ENCODE data around the gene DNM1. TPM values are rescaled to one million over a fixed set of nuclear protein-coding genes. Genes with fewer than 3 reads are reported as not detected.
A peak's percentile ranks its signal among the peaks of the same experiment; 100 is the strongest.

The DNM1 gene
- polyA plus RNA-seq, 1 of the 3 experiments (the other 2 are of a cell fraction) = 35.7 TPM

DNA sequence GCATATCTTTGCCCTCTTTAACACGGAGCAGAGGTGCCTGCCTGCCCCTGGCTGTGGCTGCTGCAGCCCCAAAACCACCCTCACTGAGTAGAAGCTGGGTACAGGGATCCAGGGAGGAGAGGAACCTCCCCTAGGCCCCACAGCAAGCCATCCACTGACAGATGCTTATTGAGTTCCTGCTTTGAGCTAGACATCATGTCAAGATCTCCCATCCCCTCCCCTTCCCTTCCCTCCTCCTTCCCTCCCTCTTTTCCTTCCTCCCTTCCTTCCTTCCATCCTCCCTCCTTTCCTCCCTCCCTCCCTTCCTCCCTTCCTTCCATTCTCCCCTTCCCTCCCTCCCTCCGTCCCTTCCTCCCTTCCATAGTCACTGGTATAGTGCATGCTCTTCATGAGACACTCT is 43.3 kb downstream of the DNM1 start:
- no peaks in the 10 kb centered on the region for H3K27me3 ChIP-seq (ENCODE audit: insufficient read depth)
- WGBS (ENCODE audit: low lambda C conversion rate) = 65% methylated on average over 2 of the region's 2 CpGs
- no peaks in the 10 kb centered on the region for H3K9me3 ChIP-seq
- peak overlapping the region; percentile 66 to 97 for H3K27ac ChIP-seq (ENCODE audit: low read depth in 2 of 2, low read length in 1 of 2)
- TF ChIP-seq MXI1 (IDR thresholded peaks at IDR 0.05; ENCODE audit: low read depth, low read length) = no peak
- TF ChIP-seq TAF1 (IDR thresholded peaks at IDR 0.05; ENCODE audit: borderline replicate concordance, low read depth, low read length) = no peak
- no peak for TF ChIP-seq JUND (IDR thresholded peaks at IDR 0.05)
- TF ChIP-seq EZH2phosphoT487 (IDR thresholded peaks at IDR 0.05; ENCODE audit: borderline replicate concordance, low read depth) = no peak
- no peak for TF ChIP-seq GATA2 (CRISPR knock-in tag; IDR thresholded peaks at IDR 0.05)
- TF ChIP-seq YY1 (IDR thresholded peaks at IDR 0.05; ENCODE audit: low read depth) = no peak
- TF ChIP-seq USF1 (IDR thresholded peaks at IDR 0.05; ENCODE audit: borderline replicate concordance, low read depth) = no peak
- TF ChIP-seq FOSL2 (IDR thresholded peaks at IDR 0.05; ENCODE audit: borderline replicate concordance, low read depth) = no peak
- no peak for TF ChIP-seq RXRA (IDR thresholded peaks at IDR 0.05; ENCODE audit: borderline replicate concordance, low read depth)
- no peak for TF ChIP-seq POLR2AphosphoS5 (IDR thresholded peaks at IDR 0.05; ENCODE audit: low read depth, low read length)
- TF ChIP-seq ELF1 (IDR thresholded peaks at IDR 0.05) = no peak
- TF ChIP-seq RFX5 (IDR thresholded peaks at IDR 0.05; ENCODE audit: low read length) = no peak
- TF ChIP-seq RAD21 (IDR thresholded peaks at IDR 0.05; ENCODE audit: low read length) = no peak
- TF ChIP-seq, protein P1, sequence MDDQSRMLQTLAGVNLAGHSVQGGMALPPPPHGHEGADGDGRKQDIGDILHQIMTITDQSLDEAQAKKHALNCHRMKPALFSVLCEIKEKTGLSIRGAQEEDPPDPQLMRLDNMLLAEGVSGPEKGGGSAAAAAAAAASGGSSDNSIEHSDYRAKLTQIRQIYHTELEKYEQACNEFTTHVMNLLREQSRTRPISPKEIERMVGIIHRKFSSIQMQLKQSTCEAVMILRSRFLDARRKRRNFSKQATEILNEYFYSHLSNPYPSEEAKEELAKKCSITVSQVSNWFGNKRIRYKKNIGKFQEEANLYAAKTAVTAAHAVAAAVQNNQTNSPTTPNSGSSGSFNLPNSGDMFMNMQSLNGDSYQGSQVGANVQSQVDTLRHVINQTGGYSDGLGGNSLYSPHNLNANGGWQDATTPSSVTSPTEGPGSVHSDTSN (IDR thresholded peaks at IDR 0.05) = no peak
- TF ChIP-seq CHD2 (IDR thresholded peaks at IDR 0.05; ENCODE audit: low read length, partially characterized antibody) = no peak
- TF ChIP-seq EP300 (IDR thresholded peaks at IDR 0.05; ENCODE audit: borderline replicate concordance in 1 of 2, low read depth in 1 of 2, low read length in 1 of 2) = no peak
- TF ChIP-seq, protein P2, sequence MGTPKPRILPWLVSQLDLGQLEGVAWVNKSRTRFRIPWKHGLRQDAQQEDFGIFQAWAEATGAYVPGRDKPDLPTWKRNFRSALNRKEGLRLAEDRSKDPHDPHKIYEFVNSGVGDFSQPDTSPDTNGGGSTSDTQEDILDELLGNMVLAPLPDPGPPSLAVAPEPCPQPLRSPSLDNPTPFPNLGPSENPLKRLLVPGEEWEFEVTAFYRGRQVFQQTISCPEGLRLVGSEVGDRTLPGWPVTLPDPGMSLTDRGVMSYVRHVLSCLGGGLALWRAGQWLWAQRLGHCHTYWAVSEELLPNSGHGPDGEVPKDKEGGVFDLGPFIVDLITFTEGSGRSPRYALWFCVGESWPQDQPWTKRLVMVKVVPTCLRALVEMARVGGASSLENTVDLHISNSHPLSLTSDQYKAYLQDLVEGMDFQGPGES (IDR thresholded peaks at IDR 0.05; ENCODE audit: low read depth, low read length) = no peak
- H3K4me2 ChIP-seq = peak overlapping the region; percentile 68; the same call in 1 of the 2 replicates
- ChIA-PET CTCF (interaction anchor here (0.8 to 2.4 kb wide), 8 partner anchors 9 to 192 kb away, joined by 3 to 10 read pairs (median 4); partner anchors contain the start of gene DNM1), POLR2A (interaction anchor here (1.0 to 2.1 kb wide), 2 partner anchors 8 to 37 kb away, joined by 3 to 7 read pairs; no protein-coding TSS in a partner anchor)
- no peaks in the 10 kb centered on the region for H3F3A ChIP-seq (replicated peaks; ENCODE audit: insufficient read depth)
- H3K4me3 ChIP-seq (ENCODE audit: low read depth in 2 of 2, low read length in 1 of 2) = no peak overlapping the region
- no peaks in the 10 kb centered on the region for H4K20me1 ChIP-seq (ENCODE audit: insufficient read depth)
- H3K36me3 ChIP-seq (replicated peaks in 1 of 2; ENCODE audit: control insufficient read depth in 1 of 2, insufficient read depth in 2 of 2, low read length in 1 of 2) = peaks cover 0 to 4% of the 10 kb centered on the region in 2 experiments
- peak overlapping the region; percentile 68; the same call in 1 of the 2 replicates for H2AFZ ChIP-seq (ENCODE audit: low read depth)
- H3K4me1 ChIP-seq (ENCODE audit: control insufficient read depth in 1 of 2, insufficient read depth in 2 of 2, low read depth in 1 of 2, low read length in 1 of 2) = peaks cover 21 to 39% of the 10 kb centered on the region in 2 experiments
- no peaks in the 10 kb centered on the region for H3K79me2 ChIP-seq (ENCODE audit: insufficient read depth)
- DNase-seq = no peak
- no peaks in the 10 kb centered on the region for H3K9me2 ChIP-seq
- H3K9ac ChIP-seq = peak overlapping the region; percentile 54; the same call in 1 of the 2 replicates

Measured in SK-N-SH (cell line).